H1 (cell line): ENCODE measurements around the gene AKR7A2. TPM values are rescaled to one million over a fixed set of nuclear protein-coding genes. Genes with fewer than 3 reads are reported as not detected.

Experiments used
- BRCA1 ChIP-seq: IDR thresholded peaks from 2 replicates; pipeline ENCODE4 v1.6.1; 2012; ENCODE audit warnings: low read depth, low read length, improper control_type of control experiment
- FOSL1 ChIP-seq: IDR thresholded peaks from 2 replicates; pipeline ENCODE4 v1.6.1; 2011; ENCODE audit warnings: mild to moderate bottlenecking, low read depth, low read length, moderate library complexity; ENCODE audit not compliant: insufficient read depth
- HDAC2 ChIP-seq, 2 experiments: fragments of 300-600 bp in 1 of 2; sonication (generic) in 1 of 2; IDR thresholded peaks; 2 replicates each; pipeline ENCODE4 v1.6.1; 2011 to 2012; ENCODE audit warnings: low read depth in 2 of 2, low read length in 2 of 2, mild to moderate bottlenecking in 2 of 2, moderate library complexity in 2 of 2, borderline replicate concordance in 1 of 2, inconsistent platforms in 1 of 2
- POU5F1 ChIP-seq: IDR thresholded peaks from 2 replicates; pipeline ENCODE4 v1.6.1; 2011; ENCODE audit warnings: low read depth, mild to moderate bottlenecking, low read length, moderate library complexity
- polyA plus RNA-seq, 7 experiments: library from polyadenylated mRNA; depleted of rRNA in 3 of 7; stranded (reverse) in 5 of 7; unstranded in 2 of 7; fragments of >200 nt in 5 of 7; fragments of 200-250 nt in 2 of 7; gene quantifications; 1 replicate in 5 of 7; 2 replicates in 1 of 7; 4 replicates in 1 of 7; pipeline versions ENCODE4 v1.2.1 to v1.2.3, GENCODE V29; 2011 to 2013; ENCODE audit warnings: missing spikeins in 2 of 7, mixed read lengths in 2 of 7
- total RNA-seq: library from RNA; stranded (reverse); fragmentation: NEBNext Ultra II Directional; extraction: Animal tissue kit (Norgen Biotek cat#: 25700); gene quantifications from 2 replicates; pipeline ENCODE4 v1.2.1, GENCODE V29; 2021

AKR7A2 gene
- total and polyA plus RNA-seq, 2 of the 8 experiments (the other 6 are each of a cell fraction or from before 2014, with no cell fraction given), result 32.0 to 48.3 TPM

DNA sequence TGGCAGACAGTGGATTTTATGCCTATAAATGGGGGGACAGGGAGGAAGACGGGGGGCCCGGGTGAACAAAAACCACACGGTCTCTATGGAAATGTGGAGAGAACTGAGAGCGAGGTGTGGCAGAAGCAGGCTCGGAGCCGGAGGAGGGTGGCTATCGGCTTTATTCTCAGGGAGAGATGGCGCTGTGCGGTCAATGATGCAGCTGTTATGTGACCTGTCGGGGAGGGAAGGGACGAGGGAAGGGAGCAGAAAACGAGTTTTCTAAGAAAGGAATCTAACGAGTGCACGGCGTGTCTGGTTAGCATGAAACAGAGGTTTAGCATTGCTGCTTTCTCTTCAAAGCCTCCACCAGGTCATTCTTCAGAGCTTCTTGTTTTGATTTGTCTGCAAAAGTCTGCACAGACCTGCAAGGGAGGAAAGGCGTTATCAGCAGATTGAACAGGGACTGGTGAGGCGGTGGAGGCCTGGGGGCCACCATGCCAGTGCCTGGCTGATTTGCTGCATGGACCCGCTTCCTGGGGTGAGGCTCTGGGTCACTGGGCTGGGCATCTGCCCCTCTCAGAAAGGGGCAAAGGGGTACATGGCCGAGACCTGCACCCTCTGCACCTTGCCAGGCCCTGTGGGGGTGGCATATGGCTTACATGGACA, 27.4 kb upstream of the AKR7A2 start (continued):
- no peak for TF ChIP-seq BRCA1
- TF ChIP-seq HDAC2 (IDR thresholded peaks at IDR 0.05; ENCODE audit: borderline replicate concordance in 1 of 2, low read depth in 2 of 2, low read length in 2 of 2), result no peak
- TF ChIP-seq POU5F1, result no peak
- no peak for TF ChIP-seq FOSL1
